GM18868 (cell line): Measurements from ENCODE around the gene ART4.
A peak's percentile ranks its signal among the peaks of the same experiment; 100 is the strongest.

Experiments used
- ATAC-seq: cut with Tn5 transposase; IDR thresholded peaks from one replicate; pipeline ENCODE4 v1.9.1; 2021; ENCODE audit warnings: mild to moderate bottlenecking, moderate library complexity; ENCODE audit not compliant: unreplicated experiment

Gene ART4

GRCh38 chr12:14814014-14814413, 29.3 kb downstream of the ART4 start, which contains the start of gene SMCO3:
SMCO3 (minus strand) TSS chr12:14814182; CDS start chr12:14806680, 7,502 bp downstream.
- no peak for ATAC-seq

- no peak for ATAC-seq
Observed at GRCh38 chr12:14811486-14811885, 31.8 kb downstream of the ART4 start.

GRCh38 chr12:14810953-14811483, 32.3 kb downstream of the ART4 start:
- no peak for ATAC-seq

GRCh38 chr12:14810167-14810952, 33.0 kb downstream of the ART4 start:
- ATAC-seq, result no peak

- ATAC-seq, result peak; percentile 17
Observed at GRCh38 chr12:14803830-14804160, 39.5 kb downstream of the ART4 start.

- peak; percentile 99 for ATAC-seq
Observed at GRCh38 chr12:14803011-14803829, 40.1 kb downstream of the ART4 start, which contains the start of the genes C12orf60 and WBP11. C12orf60 (plus strand) TSS chr12:14803670; CDS start chr12:14822936, 19,266 bp downstream. WBP11 (minus strand) TSS chr12:14803478; CDS start chr12:14801383, 2,095 bp downstream.

GRCh38 chr12:14802721-14803010, 40.7 kb downstream of the ART4 start:
- ATAC-seq, result no peak

- ATAC-seq, result no peak
Observed at GRCh38 chr12:14802247-14802646, 41.1 kb downstream of the ART4 start.

- peak; percentile 78 for ATAC-seq
Observed at GRCh38 chr12:14795028-14795448, 48.3 kb downstream of the ART4 start.

- no peak for ATAC-seq
Observed at GRCh38 chr12:14785568-14785967, 57.8 kb downstream of the ART4 start.

GRCh38 chr12:14784471-14784870, 58.9 kb downstream of the ART4 start:
- ATAC-seq, result no peak

- ATAC-seq, result peak; percentile 80
Observed at GRCh38 chr12:14782756-14783155, 60.6 kb downstream of the ART4 start.

GRCh38 chr12:14781563-14781962, 61.8 kb downstream of the ART4 start:
- ATAC-seq, result no peak

GRCh38 chr12:14780859-14781258, 62.5 kb downstream of the ART4 start:
- ATAC-seq, result no peak

GRCh38 chr12:14779834-14780233, 63.5 kb downstream of the ART4 start:
- ATAC-seq, result no peak

- ATAC-seq, result no peak
Observed at GRCh38 chr12:14777271-14777670, 66.1 kb downstream of the ART4 start.

- ATAC-seq, result no peak
Observed at GRCh38 chr12:14776236-14776961, 66.9 kb downstream of the ART4 start.

GRCh38 chr12:14775636-14775980, 67.7 kb downstream of the ART4 start:
- no peak for ATAC-seq
